Left colon (tissue), 2 donors: ENCODE results near the gene AGAP1. TPM values are rescaled to one million over a fixed set of nuclear protein-coding genes. Genes with fewer than 3 reads are reported as not detected.

Source experiments
- ATAC-seq: fragments of 200-7000 bp; cut with Tn5 transposase; one replicate; pipeline ENCODE4 v1.9.1; 2020; ENCODE audit warnings: mild to moderate bottlenecking, moderate library complexity
- DNase-seq, 2 donors: peaks; one replicate each; pipeline ENCODE4 v3.0.0-alpha.2; 2020
- intact Hi-C, 2 donors: fragments of 100-400 bp; cut with DNase I in 1 of 2; cut with micrococcal nuclease in 1 of 2; formaldehyde crosslinking; loops; one replicate each; pipeline versions ENCODE4 v1.11.2 to v1.14.0; 2022; cut with DNase I, micrococcal nuclease
- total RNA-seq, 2 donors: library from RNA; stranded (reverse); fragmentation: NEBNext Ultra II Directional; extraction: Animal tissue kit (Norgen Biotek cat#: 25700); gene quantifications; one replicate each; pipeline ENCODE4 v1.2.1, GENCODE V29; 2021
- donor health status: DM: no; HTN: no; CAD: no.
- donor health status: DM: yes; HTN: yes; CAD: no.

AGAP1 gene
- total RNA-seq, 2 donors from 2014 or later: 61.3 to 78.5 TPM

DNA sequence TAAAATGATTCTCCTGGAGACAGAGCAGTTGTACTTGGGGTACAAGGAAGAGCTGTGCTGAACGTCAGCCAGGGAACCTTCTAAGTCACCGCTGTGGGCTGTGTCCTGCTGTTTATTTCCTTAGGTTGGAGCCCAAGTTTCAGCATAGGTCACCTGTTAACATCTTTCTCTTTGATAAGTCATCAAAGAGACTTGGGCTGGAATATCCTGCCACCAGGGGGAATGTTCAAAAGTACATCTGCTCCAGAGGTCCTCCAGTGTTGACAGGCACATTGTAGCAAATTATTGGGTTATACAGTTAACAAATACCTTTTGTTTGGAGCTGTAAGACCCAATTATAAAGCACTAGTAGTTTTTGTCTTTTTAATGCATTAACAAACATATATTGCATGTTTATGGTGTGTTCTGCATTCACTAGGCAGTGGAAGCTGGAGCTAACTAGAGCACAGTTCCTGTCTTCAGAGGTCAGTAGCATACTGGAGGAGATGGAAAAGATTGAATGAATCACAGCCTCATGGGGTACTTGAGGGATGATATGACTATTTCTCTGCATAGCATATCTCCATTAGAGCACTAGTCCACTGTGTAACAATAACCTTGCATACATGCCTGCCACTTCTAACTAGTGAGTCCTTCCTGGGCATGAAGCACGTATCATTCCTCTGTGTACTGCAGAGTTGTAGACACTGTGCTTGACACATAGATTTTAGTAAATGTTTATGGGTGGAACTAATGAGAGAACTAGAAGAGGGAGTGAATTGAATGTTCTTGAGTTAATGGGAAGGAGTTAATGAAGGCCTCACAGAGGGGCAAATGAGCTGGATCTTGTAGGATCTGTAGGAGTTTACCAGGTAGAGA is 182.1 kb downstream of the AGAP1 start:
- intact Hi-C loops: loop anchor here in 1 of 2 donors (10.0 kb wide), 1 partner anchor 69 kb away; no protein-coding TSS in a partner anchor
- ATAC-seq: peak; percentile 16
- DNase-seq: no peak

DNA sequence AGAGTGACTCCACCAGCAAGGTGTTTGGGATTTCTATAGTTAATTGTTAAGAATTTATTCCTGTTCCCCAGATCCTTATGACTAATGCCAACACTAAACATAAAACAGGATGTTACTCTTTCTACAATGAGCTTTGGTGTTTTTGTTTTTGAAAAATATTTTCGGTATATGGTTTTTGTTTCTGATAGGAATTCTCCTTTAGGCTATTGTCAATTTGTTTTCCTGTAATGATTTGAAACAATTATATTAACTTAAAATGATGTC is 182.6 kb downstream of the AGAP1 start:
- no peak for ATAC-seq
- intact Hi-C loops: loop anchor here in 1 of 2 donors (10.0 kb wide), 1 partner anchor 68 kb away; no protein-coding TSS in a partner anchor
- DNase-seq: no peak

DNA sequence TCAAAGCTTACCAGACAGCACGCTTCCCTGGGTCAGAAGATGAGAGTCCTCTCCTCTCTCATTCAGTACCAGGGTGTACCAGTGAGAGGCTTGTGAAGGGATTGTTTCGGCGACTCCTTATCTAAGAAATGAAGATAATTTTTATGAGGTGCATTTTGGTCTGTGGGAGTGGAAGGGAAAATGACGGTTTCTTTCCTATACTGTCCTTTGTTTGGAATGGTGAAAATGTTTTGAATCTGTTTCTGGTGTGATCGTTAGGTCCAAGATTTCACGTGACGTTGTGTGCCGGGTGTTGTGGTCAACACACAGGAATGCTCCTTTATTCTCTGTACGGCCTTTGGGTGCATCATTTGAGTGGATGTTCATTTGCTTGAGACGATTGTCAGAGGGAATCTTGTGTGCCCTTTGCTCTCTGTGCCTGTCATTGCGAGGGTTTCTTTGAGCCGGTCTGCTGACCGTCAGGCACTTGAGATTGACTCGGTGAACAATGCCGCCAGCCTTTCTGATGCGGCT is 183.5 kb downstream of the AGAP1 start:
- intact Hi-C loops: loop anchor here in 1 of 2 donors (10.0 kb wide), 1 partner anchor 67 kb away; no protein-coding TSS in a partner anchor
- DNase-seq (no peak), ATAC-seq (peak; percentile 46)

DNA sequence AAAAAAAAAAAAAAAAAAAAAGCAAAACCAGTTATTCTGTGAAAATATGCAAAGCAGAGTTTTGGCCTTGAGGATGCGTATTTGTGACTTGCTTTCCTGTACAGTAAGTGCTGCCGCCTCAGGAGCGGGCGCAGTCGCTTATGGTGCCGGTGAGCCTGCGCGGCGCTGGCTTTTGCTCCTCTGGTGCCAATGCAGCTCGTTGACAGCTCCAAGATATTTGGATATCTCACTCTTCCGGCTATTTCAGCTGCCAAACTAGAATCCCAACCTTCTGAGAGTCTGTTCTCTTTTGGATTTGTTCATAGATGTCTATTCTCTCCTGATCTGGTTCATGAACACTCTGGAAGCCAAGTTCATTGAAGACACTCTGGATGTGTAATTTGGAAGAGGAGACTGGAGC is 184.1 kb downstream of the AGAP1 start:
- intact Hi-C loops: loop anchor here in 1 of 2 donors (10.0 kb wide), 1 partner anchor 67 kb away; no protein-coding TSS in a partner anchor
- DNase-seq (no peak), ATAC-seq (no peak)

DNA sequence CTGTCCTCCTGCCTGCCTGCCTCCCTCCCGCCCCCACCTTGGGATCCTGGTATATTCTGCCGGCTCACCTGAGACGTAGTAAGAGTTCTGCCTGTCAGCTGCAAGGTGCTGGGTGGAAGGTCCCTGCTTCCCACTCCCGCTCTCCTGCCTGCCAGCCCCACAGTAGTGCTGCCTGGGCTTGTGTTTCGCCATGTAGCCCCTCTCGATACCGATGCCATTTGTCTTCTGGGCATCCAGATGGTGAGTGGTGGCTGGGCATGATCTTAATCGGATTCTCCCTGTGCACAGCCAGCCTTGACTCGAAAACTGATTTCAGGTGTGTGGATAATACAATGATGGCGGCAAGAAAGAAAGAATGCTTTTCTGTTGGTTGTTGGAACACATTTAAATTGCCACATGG is 184.9 kb downstream of the AGAP1 start:
- intact Hi-C loops: loop anchor here in 1 of 2 donors (10.0 kb wide), 1 partner anchor 66 kb away; no protein-coding TSS in a partner anchor
- DNase-seq: no peak

DNA sequence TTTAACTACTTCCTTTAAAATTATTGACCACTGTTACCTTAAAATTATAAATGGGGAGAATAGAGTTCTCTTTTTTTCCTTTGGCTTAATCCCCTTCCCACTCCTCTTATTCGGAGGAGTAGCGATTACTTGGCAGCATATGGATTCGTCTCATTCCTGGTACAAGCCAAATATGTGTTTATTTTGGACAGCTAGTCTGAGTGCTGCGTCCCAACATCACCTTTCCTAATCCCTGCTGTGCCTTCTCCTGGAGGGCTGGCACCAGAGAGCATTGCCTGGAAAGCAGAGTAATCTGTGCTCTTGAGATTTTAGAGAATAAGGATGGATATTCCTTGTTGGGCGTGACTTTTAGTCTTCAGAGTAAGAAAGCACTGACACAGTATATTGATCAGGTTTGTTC is 185.6 kb downstream of the AGAP1 start:
- intact Hi-C loops: loop anchor here in 1 of 2 donors (10.0 kb wide), 1 partner anchor 65 kb away; no protein-coding TSS in a partner anchor
- no peak for DNase-seq
- no peak for ATAC-seq

More for the DNA sequence above, 184.9 kb downstream of the AGAP1 start:
- ATAC-seq: no peak

DNA sequence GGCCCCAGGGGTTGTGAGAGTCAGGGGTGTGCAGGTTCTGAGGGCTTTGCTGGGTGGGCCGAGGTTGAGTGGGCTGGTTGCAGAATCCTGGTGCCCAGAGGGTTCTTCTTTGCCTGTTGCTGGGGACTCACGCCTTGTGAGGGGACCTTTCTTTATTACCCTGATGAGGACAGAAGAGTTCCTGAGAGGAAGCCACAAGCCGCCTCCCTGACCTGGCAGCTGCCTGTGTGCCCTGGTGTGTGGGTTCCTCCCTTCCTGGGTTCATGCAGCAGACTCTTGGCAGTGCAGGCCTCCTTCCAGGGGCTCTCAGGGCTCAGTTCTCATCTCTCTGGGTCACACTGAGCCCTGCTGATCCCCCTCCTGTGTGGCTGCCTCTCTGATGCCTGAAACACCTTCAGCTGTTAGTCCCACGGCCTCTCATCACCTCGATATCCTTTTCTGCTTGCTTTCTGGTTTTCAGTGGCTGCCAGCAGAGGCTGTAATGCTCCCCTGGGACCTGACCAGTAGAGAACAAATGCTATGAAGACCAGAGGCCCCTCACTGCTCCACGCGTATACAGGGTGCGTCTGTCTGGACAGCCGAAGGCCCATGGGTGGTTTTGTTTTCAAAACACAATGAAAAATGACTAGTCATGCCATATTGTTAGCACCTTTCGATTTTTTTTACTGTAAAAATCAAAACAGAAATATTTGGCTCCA is 191.3 kb downstream of the AGAP1 start:
- DNase-seq: peak in 1 of 2 donors; percentile 21
- ATAC-seq: no peak
- intact Hi-C loops: no loop called here

DNA sequence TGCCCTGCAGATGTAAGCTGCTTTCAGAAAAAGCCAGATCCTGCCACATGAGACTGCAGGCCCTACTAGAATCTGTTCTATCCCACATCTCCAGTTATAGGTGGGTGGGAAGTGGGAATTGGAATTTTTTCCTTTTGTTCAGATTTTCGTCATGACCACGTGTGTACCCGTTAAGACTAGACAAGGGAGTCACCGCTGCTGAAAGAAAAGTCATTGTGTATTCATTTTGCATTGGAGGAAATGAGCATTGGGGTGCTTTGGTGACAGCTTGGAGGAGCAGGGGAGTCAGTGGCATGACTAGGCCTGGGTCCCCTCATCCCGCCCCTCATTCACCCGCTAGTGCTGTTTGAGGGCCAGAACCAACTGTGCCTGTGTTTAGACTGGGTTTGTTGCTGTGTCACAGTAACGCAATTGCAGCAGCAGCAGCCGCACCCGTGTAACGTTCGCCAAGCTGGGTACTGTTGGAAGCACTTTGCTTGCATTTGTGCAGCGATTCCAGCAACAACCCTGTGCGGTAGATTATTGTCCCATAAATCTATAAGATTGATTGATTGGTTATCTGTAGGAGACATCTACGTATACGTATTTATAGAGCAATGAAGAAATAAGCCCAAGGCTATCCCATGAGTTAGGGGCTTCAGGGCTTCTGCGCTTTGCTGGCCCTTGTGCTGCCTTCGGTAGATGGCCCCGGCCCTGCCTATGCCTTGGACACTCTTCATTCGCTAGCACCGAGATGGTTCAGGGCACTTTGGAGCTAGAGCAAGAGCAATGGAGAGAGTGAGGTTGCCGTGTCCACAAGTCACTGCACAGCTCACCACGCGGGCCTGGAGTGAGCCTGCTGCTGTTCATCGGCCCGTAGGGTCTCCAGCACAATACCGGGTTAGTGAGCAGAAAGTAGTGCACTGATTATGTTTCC is 194.9 kb downstream of the AGAP1 start:
- intact Hi-C loops: no loop called here
- peak; percentile 49 to 51 for DNase-seq

DNA sequence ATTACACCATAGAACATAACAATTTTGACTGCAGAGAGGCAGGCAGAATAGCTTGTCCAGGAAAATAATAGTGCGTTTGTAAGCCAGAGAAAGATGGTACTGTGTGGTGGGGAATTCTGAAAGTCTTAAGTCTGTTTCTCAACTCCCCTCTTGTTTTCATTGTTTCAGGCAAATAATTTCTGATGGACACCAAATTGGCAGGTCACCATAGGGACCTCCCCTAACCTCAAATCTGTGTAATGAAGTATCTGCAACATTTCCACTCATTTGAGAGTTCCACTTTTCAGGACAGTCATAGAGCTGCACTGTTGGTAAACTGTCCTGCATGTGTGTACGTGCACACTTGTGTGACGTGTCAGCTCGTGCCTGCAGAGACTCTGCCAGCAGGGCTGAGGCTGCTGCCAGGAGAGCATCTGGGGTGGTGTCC is 195.6 kb downstream of the AGAP1 start:
- DNase-seq (peak; percentile 49 to 68), ATAC-seq (peak; percentile 66)
- intact Hi-C loops: no loop called here

More for the DNA sequence above, 194.9 kb downstream of the AGAP1 start:
- peak; percentile 62 for ATAC-seq

DNA sequence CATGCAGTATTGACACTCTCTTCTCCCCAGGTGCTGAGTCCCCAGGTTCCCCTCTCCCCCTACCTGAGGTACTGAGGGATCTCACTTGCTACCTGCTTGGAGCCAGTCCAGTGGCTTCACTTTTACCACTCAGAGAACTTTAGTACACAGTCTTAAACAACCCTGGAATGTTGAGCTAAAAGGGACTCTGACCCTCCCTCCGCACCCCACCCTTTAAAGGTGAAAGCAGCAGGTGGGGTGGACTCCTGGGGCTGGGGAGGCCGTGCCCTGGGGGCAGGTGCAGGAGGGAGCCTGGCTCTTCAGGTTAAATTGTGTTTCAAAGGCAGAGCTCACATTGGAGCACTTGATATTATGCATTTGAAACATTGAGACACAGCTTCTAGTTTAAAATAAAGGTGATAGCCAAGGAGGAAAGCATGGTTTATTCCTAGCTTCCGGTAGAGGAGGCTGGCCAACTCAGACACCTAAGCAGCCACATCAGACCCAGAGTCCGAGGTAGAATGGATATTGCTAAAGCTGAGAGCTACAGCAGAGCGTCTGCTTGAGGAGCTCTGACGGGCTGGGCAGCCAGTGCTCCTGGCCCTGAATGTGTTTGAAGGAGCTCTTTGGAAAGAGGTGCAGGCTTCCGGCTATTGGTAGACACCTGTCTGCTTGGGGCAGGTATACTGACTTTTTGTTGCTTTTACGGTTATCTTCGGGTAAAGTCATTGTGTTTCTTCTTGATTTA is 196.4 kb downstream of the AGAP1 start:
- intact Hi-C loops: no loop called here
- ATAC-seq (peak; percentile 88), DNase-seq (peak; percentile 68 to 80)

DNA sequence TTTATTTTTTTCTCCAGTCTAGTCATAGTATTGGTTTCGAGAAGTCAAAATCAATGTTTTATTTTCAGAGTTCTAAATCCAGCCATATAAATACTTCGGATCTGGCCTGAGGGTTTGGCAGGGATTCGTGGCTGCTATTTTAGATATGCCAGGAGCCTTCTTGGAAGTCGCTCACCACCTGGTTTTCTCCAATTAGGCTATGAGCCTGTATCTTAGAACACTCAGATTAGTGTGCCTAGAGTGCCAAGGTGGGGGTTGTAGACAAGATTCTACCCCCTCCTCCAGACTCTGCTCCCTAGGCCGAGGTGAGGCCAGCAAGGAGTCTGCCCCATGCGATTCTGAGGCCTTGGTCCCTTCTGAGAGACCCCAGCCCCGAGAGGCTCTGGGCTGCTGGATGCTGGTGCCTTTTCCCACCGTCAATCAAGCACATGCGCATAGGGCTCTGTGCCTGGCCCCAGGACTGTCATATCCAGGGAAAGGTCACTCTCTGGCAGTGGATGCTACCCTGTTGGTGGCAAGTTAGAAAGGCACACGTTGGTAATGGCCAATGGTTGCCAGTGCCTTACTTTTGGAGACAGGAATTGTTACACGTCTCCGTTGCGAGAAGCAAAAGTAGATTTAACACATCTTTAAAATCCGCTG is 197.1 kb downstream of the AGAP1 start:
- ATAC-seq: no peak
- DNase-seq: peak in 1 of 2 donors; percentile 23
- intact Hi-C loops: no loop called here

DNA sequence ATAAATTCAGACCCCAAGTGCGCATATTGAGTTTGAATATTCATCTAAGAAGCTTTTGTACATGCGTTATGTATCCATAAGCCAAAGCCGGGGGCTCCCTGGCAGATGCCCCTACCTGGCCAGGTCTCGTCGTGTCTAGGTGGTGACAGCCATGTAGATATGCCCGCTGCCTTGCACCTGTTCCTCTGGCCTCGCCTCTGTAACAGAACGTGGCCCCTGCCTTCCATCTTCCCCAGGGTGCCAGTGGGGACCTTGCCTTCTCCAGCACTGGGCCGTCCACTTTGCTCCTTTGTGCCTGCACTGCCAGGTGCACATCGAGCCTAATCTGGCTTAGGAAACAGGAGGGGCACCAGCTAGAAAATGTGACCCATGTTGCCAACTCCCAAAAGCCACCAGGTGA is 198.2 kb downstream of the AGAP1 start:
- ATAC-seq (no peak), DNase-seq (peak in 1 of 2 donors; percentile 18)
- intact Hi-C loops: no loop called here

DNA sequence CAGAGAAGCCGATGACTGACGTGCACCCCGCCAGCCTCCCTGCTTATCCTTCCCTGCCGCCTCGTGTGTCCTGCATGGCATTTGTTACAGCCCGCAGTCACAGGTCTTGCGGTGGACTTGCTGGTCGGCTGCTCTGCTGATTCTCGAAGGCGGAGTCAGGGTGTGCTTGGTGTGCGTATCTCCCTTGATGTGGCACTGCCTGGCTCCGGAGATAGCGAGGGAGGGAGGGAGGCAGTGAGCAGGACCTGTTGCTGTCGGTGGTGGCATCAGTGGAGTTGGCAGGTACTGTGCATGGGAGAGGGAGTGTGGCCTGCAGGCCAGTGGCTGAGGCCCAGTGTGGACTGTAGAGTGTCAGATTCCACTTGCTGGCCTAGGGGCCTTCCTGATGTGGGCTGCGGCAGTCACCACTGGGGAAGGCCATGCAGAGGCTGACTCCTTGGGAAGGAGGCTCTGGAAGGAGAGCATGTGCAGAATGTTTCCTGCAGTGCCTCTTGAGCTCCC is 198.9 kb downstream of the AGAP1 start:
- no peak for ATAC-seq
- intact Hi-C loops: no loop called here
- peak in 1 of 2 donors; percentile 25 for DNase-seq

DNA sequence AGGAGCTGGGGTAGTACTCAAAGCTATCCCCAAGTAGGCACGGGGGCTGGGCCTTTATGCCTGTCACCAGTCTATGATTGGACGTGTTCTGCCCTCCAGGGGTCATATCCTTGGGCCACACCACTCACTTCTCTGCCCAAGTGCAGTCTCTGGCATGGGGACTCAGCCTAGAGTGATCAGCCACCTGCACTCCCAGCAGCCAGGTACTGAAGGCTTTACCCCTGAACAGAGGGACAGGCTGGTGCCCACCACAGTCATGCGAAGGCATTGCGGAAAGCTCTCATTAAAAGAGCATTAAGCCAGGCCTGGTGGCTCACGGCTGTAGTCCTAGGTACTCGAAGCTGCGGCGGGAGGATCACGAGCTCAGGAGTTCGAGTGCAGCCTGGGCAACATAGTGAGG is 199.4 kb downstream of the AGAP1 start:
- intact Hi-C loops: no loop called here
- ATAC-seq (no peak), DNase-seq (peak in 1 of 2 donors; percentile 17)

DNA sequence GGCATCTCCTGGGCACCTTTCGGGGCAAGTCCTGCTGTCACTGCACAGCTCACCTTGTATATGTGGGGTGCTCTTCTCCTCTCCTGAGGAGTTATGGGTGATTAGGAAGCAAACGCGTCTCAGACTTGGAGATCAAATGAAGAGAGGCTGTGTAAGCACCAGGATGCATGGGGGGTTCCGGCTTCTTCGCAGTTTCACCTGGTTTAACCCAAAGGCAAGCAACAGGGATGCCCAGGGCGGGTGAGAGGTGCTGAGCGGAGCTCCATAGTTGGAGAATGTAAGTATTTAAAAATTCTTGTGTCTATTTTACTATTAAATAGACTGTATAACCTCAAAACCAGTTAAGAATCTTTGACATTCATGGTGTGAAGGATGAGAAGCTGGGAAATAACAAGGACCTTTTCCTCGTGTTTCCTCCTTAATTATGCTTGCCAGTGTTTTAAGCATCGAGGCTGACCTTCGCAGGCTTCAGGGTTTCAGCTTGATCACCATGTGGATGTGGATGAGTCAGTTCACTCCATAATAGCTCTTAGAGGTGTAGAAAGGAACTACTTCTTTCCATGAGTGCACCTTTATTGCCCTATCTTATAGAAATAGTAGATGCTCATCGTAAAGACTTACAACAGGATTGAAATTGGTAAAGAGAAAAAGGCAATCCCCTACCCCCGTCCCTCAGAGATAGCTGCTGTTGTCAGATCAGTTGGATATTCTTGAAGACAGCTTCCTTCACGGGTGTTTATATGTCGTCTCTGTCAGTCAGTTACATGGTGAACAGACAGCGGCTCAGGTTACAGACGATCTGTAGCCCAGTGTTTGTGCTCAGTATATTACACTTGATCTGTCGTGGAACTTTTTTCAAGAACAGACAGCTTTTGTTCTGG is 201.1 kb downstream of the AGAP1 start:
- DNase-seq (peak in 1 of 2 donors; percentile 5), ATAC-seq (no peak)
- intact Hi-C loops: no loop called here

DNA sequence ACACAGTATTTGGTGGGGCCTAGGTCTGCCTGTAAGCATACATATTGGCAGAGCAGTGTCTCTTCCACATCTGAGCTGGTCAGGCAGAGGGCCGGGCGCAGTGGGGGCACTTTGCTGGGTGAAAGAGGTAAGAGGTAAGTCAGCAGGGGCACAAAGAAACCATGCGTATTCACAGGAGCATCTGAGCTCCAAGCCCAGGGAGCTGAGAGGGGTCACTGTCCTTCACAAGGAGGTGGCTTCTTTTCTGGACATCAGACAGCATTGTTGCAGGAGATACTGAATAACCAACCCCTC is 201.7 kb downstream of the AGAP1 start:
- no peak for ATAC-seq
- intact Hi-C loops: no loop called here

DNA sequence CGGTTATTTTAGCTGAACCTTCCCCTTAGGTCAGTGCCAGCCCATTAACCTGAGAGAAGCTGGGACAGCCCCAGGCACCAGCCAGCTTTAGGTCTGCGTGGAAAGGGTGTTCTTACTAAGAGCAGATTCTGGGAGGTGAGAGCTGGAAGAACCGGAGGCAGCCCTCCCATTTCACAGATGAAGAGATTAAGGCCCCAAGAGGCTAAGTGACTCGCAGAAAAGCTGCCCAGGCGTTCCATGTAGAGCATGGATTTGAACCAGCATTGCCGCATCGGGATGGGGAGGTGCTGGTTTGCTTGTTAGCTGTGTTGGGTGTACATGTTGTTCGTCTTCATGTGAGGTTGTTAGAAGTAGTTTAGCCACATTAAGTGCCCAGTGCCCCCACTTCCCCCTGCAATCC is 203.2 kb downstream of the AGAP1 start:
- ATAC-seq: no peak
- peak in 1 of 2 donors; percentile 17 for DNase-seq
- intact Hi-C loops: no loop called here

More for the DNA sequence above, 201.7 kb downstream of the AGAP1 start:
- peak in 1 of 2 donors; percentile 5 for DNase-seq
